HepG2 (cell line): ENCODE measurements around the gene VPS18. TPM values are rescaled to one million over a fixed set of nuclear protein-coding genes. Genes with fewer than 3 reads are reported as not detected.

Experiments
- BRD4 ChIP-seq: sonication (generic); formaldehyde crosslinking; IDR thresholded peaks from 2 replicates; pipeline ENCODE4 v1.4.0; 2020; ENCODE audit warnings: missing genetic modification reagents
- FOXO4 ChIP-seq: sonication (generic); formaldehyde crosslinking; conservative IDR thresholded peaks from 2 replicates; pipeline ENCODE4 v1.8.1; 2023; ENCODE audit warnings: missing genetic modification reagents
- MBNL3 ChIP-seq: fragments of 250-450 bp; sonication (Bioruptor Pico); conservative IDR thresholded peaks from 2 replicates; pipeline ENCODE4 v1.8.0; 2022; ENCODE audit warnings: mild to moderate bottlenecking, inconsistent platforms
- MIER3 ChIP-seq: IDR thresholded peaks from 2 replicates; pipeline ENCODE4 v1.6.1; 2016; ENCODE audit warnings: missing compliant biosample characterization, borderline replicate concordance
- SMAD3 ChIP-seq: sonication (generic); formaldehyde crosslinking; IDR thresholded peaks from 2 replicates; pipeline ENCODE4 v1.4.0; 2020; ENCODE audit warnings: missing genetic modification reagents
- SP5 ChIP-seq: IDR thresholded peaks from 2 replicates; pipeline ENCODE4 v1.6.1; 2016; ENCODE audit warnings: low read depth, borderline replicate concordance
- XBP1 ChIP-seq: sonication (generic); formaldehyde crosslinking; IDR thresholded peaks from 2 replicates; pipeline ENCODE4 v1.5.0; 2020; ENCODE audit warnings: missing genetic modification reagents
- ZBTB26 ChIP-seq: IDR thresholded peaks from 2 replicates; pipeline ENCODE4 v1.6.1; 2016; ENCODE audit warnings: missing compliant biosample characterization, missing genetic modification reagents, borderline replicate concordance
- ZFP62 ChIP-seq: sonication (generic); formaldehyde crosslinking; IDR thresholded peaks from 2 replicates; pipeline ENCODE4 v1.4.0; 2020; ENCODE audit warnings: missing genetic modification reagents
- ZNF460 ChIP-seq: sonication (generic); formaldehyde crosslinking; IDR thresholded peaks from 2 replicates; pipeline ENCODE4 v1.5.1; 2020; ENCODE audit warnings: missing genetic modification reagents, mild to moderate bottlenecking, borderline replicate concordance
- ZNF841 ChIP-seq: sonication (generic); formaldehyde crosslinking; IDR thresholded peaks from 2 replicates; pipeline ENCODE4 v1.8.1; 2023; ENCODE audit warnings: missing genetic modification reagents, borderline replicate concordance
- ZSCAN20 ChIP-seq: sonication (generic); formaldehyde crosslinking; IDR thresholded peaks from 2 replicates; pipeline ENCODE4 v1.4.0; 2020; ENCODE audit warnings: missing genetic modification reagents, mild to moderate bottlenecking, borderline replicate concordance
- polyA plus RNA-seq, 8 experiments: library from polyadenylated mRNA; depleted of rRNA in 3 of 8; stranded (reverse) in 7 of 8; unstranded in 1 of 8; fragments of >200 nt; fragmentation: Illumina TruSeq in 4 of 8; extraction: Trizol in 4 of 8; gene quantifications; 2 replicates each; pipeline versions ENCODE4 v1.2.1 to v1.2.3, GENCODE V29; 2011 to 2016; ENCODE audit warnings: low read depth in 4 of 8, missing spikeins in 1 of 8, mixed read lengths in 1 of 8; ENCODE audit not compliant: insufficient read depth in 1 of 8
- total RNA-seq, 5 experiments: library from RNA; depleted of rRNA; stranded (reverse); fragments of >200 nt; fragmentation: Illumina TruSeq; extraction: Trizol; gene quantifications; 2 replicates each; pipeline ENCODE4 v1.2.3, GENCODE V29; 2016; ENCODE audit warnings: low read depth in 1 of 5
- TF ChIP-seq, protein P1 (sequence below): sonication (generic); formaldehyde crosslinking; IDR thresholded peaks from 2 replicates; pipeline ENCODE4 v1.5.0; 2020; ENCODE audit warnings: mild to moderate bottlenecking, missing genetic modification reagents
- TF ChIP-seq, protein P2 (sequence below): sonication (generic); formaldehyde crosslinking; IDR thresholded peaks from 2 replicates; pipeline ENCODE4 v1.5.0; 2020; ENCODE audit warnings: missing genetic modification reagents

VPS18 gene
- total and polyA plus RNA-seq, 2 of the 13 experiments (the other 11 are each of a cell fraction or from before 2014, with no cell fraction given): 5.8 to 17.0 TPM

DNA sequence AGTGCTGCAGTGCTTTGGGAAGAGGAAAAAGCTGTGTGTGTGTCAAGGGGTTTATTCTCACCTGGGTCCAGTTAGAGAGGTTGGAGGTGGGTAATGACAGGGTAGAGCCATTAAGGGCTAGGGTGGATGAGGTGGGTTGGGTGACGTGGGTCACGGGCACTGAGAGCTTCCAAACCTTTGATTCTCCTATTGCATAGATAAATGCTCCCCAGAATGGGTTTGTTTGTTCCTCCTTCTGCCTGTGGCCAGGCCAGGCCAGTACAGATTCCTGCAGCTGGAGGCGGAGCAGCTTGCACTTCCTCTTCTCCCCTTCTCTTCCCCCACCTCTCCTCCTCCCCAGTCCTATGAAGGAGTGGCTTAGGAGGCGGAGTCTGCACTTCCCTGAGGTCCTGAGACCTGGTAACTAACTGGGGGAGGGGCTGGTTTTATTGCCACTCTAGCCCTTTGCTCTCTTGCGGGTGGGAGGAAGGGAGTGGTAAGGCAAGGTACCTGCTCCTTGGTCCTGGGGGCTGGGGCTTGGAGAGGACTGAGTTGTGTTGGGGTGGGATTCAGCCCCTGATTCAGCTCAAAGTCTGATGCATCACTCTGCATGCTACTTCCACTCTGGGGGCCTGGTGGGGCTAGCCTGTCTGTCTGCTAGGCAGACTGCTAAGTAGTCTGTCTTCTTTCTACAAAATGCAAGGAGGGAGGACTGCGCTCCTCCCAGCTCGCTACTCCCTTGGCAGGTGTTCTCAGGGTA is 46.9 kb upstream of the VPS18 start (continued):
- TF ChIP-seq FOXO4 (CRISPR knock-in tag): no peak
- TF ChIP-seq ZFP62: no peak
- no peak for TF ChIP-seq BRD4 (CRISPR knock-in tag)
- TF ChIP-seq, protein P1, sequence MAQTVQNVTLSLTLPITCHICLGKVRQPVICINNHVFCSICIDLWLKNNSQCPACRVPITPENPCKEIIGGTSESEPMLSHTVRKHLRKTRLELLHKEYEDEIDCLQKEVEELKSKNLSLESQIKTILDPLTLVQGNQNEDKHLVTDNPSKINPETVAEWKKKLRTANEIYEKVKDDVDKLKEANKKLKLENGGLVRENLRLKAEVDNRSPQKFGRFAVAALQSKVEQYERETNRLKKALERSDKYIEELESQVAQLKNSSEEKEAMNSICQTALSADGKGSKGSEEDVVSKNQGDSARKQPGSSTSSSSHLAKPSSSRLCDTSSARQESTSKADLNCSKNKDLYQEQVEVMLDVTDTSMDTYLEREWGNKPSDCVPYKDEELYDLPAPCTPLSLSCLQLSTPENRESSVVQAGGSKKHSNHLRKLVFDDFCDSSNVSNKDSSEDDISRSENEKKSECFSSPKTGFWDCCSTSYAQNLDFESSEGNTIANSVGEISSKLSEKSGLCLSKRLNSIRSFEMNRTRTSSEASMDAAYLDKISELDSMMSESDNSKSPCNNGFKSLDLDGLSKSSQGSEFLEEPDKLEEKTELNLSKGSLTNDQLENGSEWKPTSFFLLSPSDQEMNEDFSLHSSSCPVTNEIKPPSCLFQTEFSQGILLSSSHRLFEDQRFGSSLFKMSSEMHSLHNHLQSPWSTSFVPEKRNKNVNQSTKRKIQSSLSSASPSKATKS (CRISPR knock-in tag): no peak
- no peak for TF ChIP-seq SMAD3 (CRISPR knock-in tag)
- no peak for TF ChIP-seq ZNF460
- TF ChIP-seq SP5 (CRISPR knock-in tag): peak; percentile 84
- TF ChIP-seq ZNF841: no peak
- no peak for TF ChIP-seq MBNL3
- no peak for TF ChIP-seq ZBTB26 (CRISPR knock-in tag)
- no peak for TF ChIP-seq XBP1 (CRISPR knock-in tag)
- TF ChIP-seq, protein P2, sequence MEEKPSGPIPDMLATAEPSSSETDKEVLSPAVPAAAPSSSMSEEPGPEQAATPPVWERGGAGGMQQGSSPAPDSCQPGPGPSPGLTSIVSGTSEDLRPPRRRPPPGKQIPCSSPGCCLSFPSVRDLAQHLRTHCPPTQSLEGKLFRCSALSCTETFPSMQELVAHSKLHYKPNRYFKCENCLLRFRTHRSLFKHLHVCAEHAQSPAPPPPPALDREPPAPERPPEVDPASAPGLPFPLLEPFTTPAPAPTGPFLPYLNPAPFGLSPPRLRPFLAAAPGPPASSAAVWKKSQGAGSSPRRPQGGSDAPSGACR: no peak
- TF ChIP-seq MIER3 (CRISPR knock-in tag): no peak
- no peak for TF ChIP-seq ZSCAN20 (CRISPR knock-in tag)
